H4 (cell line): Measurements from ENCODE around the gene WWOX. TPM values are rescaled to one million over a fixed set of nuclear protein-coding genes. Genes with fewer than 3 reads are reported as not detected.
A peak's percentile ranks its signal among the peaks of the same experiment; 100 is the strongest.

Experiments
- DNase-seq: peaks from one replicate; pipeline ENCODE4 v3.0.0-alpha.2; 2015; ENCODE audit warnings: low spot score
- total RNA-seq: library from RNA; depleted of rRNA; stranded (reverse); fragments of >200 nt; shearing (Covaris generic); gene quantifications from 2 replicates; pipeline ENCODE4 v1.2.3, GENCODE V29; 2014

WWOX gene
- total RNA-seq, 1 experiment from 2014 or later = 25.4 TPM

- no peak for DNase-seq
Observed at GRCh38 chr16:78900966-78901365, 801.5 kb downstream of the WWOX start.

DNA sequence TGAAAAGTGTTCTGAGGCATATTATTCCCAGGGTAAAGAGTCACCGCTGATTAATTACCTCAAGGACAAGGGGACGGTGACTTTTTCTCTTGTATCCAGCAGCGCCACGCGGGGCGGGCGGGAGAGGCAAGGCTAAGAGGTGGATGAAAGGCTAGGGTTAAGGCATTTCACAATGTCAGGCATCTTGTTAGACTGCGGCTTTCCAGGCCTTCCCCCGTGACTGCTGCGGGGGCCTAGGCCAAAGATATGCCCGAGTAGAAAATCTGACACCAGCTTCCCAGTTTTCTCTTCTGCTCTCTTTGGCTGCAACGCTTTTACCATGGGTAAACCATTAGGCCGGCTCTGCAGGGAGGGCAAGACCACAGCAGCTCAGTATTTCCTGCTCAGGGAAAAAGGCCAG, 802.9 kb downstream of the WWOX start:
- DNase-seq = no peak

- DNase-seq = no peak
Observed at GRCh38 chr16:78903237-78903636, 803.8 kb downstream of the WWOX start.

DNA sequence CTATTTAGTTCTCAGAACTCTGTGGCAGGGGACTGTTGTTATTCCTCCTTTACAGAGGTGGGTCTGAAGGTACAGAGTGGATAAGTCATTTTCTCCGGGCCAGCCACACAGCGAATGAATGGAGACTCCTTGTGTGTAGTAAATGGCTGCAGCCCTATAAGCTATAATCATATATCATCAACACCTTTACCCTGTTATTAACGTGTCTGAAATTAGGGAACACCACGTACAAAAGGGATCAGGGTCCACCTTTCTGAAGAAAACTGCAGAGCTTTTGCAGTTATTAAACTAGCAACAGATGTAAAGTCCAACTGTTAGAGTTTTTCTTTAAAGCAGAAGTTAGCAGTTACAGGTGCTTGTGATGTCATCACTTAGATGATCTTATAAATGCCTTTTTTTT, 804.4 kb downstream of the WWOX start:
- no peak for DNase-seq

DNA sequence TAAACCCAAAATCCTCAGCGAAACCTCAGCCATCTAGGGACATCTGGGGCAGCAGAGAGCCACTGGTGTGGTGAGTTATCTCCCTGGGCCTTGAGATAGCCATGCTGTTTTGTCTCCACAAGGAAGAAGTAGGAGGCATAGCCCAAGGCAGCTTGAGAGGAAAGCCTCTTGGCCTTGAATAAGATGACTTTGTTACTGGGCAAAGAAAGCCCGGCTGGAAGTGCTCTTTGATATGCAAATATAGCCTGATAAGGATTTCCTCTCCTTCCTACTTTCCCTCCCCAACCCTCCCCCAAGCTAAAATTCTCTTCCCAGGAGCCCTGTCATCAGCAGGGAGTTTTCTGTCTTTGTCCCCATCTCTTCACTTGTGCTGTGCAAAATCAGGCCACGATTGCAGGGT, 806.7 kb downstream of the WWOX start:
- DNase-seq = no peak

GRCh38 chr16:78909226-78909625, 809.8 kb downstream of the WWOX start:
- no peak for DNase-seq

DNA sequence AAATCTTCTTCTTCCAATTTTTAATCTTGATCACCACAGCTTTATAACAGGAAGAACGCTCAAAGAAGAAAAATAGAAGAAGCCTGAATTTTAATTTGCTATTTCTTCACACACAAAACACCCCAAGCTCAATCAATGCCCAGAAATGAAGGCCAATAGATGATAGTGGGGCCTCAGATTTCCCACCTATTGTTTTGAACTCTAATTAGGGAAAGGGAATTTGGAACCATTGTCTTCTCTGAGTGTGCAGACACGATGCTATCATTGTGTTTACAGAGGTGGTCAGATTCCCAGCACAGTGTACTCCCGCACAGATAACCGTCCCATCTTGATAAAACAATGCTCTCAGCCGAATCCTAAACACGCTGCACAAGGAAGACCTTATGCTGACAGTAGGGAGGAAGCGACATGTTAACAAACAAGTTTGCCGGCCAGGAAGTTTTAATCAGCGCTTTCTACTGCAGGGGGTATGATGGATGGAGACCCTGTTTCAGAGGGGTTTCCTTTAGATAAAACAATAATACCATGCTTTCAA, 816.4 kb downstream of the WWOX start:
- no peak for DNase-seq

DNA sequence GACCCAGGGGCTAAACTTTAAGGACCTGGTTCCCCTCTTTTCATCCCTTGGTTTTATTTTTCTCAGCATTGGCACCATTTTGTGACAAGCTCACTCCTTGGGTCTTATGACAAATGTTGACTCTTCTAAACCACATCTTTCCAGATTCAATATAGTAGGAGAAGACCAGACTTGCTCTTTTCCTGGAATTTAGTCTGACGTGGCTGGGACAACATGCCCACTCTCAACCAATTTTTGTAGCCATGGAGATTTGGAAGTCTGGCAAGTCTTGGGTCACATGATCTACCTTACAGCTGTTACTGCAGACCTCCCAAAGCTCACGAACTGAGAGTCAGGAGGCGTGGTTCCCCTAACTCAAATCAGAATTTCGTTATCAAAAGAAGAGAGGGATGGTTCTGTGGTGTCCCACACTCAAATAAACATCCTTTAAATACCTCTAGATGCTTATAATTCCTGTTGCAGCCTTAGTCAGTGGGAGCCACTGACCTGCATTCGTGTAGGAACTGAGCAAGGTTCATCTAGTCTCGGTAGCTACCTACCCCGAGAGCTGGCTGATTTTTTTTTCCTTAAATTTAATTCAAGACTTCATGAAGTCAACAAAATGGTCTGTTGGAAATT, 817.6 kb downstream of the WWOX start:
- peak; percentile 27 for DNase-seq

DNA sequence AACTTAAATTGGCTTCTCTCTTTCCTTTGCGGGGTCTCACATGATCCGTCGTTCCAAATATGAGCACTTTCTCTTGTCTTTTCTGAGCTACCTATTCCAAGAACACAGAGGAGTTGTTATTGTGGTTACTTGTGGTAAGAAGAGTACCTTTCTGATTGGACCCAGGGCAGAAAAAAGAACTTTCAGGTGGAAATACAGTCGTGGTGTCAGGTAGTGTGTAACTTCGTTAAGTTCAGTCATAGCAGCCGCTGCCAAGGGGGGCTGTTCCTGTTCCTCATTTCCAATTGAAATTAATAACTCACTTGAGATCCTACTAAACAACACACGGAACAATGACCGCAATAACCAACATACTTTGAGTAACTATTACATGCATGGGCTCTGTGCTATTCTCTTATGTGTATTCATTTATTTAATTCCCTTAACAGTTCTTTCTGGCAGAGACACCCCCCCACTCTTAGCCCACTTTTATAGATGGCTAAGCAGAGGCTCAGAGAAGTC, 819.4 kb downstream of the WWOX start:
- DNase-seq = no peak

DNA sequence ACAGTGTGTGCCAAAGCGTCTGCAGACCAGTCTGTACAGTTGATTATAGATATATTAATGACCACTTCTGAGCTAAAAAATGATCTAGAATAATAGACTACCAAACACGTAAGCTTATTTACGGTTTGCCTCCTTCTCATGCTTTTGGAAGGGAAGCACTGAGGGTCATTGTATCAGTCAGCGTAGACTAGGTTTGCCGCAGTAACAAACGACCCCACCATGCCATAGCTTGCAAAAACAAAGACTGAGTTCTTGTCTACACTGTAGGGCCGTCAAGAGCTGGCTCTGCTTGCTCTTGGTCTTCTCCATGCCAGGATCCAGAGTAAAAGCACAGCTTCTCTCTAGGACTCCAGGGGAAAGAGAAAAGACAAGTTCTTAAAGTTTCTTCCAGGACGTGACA, 820.4 kb downstream of the WWOX start:
- no peak for DNase-seq

DNA sequence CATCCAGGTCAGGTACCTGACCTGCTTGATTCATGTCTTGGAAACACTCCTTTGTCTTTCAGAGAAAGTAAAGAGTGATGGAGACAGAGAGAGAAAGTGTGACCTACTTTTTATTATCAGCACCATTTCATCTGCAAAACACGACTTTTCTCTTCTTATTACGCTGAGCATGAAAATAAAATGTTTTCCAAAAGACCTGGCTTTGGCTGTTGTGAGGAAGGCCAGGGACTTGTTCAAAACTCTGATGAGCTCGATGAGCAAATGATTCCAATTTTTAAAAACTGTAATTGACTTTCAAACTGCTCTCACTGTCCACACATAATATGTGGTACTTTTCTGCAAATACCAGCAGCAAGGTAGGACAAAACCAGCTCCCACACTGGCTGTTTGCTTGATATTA, 821.2 kb downstream of the WWOX start:
- no peak for DNase-seq

- peak; percentile 49 for DNase-seq
Observed at GRCh38 chr16:78925083-78925767, 825.8 kb downstream of the WWOX start.

GRCh38 chr16:78926723-78927210, 827.3 kb downstream of the WWOX start:
- DNase-seq = no peak

DNA sequence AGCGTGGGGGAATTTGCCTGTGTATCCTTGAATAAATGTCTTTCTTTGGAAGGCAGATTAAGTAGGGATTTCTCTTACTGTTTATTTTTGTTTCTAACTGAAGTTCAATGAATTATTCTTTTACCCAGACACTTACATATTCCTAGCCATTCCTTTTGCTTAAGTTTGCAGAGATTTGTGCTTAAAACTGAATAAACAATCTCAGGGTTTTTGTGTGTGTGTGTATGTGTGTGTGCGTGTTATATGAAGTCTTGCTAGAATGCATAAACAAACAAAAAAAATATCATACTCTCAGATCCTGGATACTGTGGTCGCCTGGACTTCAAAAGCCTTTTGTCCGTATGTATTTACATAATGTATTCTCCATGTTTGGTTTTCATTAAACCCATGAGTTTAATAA, 828.3 kb downstream of the WWOX start:
- DNase-seq = no peak

- peak; percentile 11 for DNase-seq
Observed at GRCh38 chr16:78929841-78930240, 830.4 kb downstream of the WWOX start.

DNA sequence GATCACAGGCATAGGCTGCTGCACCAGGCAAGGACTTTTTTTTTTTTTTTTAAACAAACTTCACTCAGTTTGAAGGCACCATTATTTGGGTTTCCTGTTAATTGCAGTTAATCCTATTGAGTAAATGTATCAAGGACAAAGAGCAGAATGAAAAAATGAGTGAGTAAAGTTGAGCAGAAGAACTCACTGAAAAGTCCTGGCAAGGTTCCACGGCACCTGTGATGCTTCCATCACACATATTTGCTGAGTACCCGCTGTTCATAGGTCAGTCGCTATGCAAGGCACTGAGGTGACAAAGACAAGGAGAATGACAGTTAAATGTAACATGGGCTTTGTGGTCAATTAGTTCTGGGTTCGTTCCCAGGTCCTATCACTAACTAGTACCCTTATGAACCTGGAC, 831.1 kb downstream of the WWOX start:
- no peak for DNase-seq

DNA sequence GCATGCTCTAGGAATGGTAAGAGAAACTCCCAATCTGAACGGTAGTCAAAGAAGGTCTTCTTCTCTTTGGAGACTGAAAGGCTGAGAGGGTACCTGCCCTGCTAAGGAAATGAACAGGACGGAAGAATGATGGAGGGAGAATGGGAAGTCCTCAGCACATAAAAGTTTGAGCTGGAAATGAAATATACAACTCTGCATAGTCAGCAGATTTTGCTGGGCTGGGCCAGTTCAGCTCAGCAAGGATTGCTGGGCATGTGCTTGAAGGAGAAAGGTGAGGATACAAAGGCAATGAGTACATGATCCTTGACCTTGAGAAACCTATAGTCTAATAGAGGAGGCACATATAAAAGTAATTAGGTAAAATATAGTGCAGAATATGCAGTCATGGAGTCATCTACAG, 831.8 kb downstream of the WWOX start:
- DNase-seq = no peak

DNA sequence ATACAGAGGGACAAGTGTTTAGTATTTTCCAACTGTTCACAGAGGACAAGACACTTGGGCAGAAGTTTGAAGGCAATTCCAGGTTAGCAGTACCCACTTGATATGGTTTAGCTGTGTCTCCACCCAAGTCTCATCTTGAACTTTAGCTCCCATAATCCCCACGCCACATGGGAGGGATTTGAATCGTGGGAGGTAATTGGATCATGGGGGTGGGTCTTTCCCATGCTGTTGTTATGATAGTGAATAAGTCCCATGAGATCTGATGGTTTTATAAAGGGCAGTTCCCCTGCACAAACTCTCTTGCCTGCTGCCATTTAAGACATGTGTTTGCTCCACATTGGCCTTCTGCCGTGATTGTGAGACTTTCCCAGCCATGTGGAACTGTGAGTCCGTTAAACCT, 832.2 kb downstream of the WWOX start:
- no peak for DNase-seq

DNA sequence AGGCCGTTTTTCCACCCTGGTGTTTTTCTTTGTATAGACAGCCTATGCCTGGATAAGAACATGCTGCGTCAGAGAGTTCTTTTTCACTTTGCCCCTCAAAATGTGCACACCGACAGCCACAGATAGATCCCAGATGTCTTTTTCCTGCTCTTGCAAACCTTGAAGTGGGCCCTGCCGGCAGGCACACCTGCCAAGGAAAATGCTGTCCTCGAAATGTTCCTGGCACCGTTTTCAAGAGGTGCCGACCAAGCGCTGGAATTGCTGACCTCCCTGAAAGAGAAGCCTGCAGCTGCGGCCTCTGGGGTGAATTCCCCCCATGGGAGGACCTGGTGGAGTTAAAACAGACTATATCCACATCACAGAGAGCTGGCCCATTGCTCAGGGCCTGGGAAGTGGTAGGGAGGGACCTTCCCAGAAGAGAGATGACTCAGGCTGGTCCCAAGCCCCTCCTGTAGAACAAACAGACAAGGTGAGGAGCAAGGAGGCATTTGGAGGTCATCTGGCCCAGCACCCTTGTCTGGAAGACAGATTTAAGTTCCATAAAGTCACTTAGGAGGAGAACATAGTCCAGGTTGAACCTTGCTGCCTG, 833.0 kb downstream of the WWOX start:
- DNase-seq = no peak

DNA sequence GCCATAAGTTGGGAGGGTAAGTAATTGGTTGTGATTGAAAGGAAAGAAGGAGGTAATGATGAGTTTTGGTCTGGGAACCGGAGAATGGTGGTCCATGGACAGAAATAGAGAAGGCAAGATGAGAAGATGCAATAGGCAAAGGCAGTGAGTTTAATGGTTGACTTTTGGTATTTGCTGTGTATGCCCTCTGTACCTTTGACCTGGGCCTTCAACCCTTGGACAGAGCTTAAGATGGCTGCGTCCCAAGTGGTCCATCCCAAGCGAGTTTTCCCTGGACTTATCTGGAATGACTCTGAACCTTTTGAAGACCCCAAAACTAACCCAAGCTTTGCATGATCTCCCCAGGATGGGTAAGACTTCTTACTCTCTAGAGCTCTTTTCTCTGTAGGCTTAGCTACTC, 836.6 kb downstream of the WWOX start:
- DNase-seq = no peak

DNA sequence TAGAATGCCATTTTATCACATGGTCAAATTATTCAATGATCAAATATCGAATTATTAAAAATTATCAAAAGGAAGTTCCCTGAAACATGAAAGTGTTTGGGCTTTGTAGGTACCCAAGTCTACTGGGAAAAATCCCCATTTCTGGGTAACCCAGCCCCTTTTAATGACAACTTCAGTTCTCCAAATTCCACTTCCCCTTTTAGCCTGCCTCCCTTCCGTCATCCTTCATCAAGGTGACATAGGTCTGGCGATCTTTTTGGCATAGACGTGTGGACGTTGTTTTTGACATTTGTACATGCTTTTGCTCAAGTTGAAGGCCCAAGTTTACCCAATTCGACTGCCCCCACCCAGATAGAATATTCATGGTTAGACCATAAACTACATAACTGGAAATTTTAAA, 840.1 kb downstream of the WWOX start:
- DNase-seq = no peak

DNA sequence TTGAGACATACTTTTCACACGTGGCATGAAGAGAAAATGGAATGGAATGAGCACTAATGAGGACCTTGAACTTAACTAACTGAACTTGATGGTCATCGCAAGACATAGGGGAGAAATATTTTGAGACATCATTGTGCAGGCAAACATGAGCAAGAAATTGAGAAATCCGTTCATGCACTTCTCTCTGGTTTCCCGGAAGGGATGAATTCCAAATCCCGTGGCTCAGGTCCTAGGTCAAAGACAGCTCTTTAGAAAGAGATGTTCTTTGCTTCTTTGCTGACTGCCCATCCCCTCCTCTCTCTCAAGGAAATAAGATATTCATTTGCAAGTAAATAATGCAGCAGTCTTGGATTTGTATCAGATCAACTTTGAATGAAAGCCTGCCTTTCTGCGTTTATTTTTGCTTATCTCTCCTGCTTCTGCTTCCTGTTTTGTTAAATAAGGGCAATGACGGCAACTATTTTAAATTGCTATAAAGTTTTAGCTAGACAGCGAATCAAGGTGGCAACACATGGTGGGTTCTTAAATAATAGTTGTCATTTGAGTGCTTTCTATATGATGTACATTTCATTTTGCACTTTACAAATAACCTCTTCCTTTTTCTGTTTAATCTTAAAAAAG, 843.3 kb downstream of the WWOX start:
- DNase-seq = no peak
